Loucy (cell line): ENCODE results near the gene MYO18B.

ENCODE experiments used
- H2AFZ ChIP-seq: fragments of 200-600 bp; sonication (generic); 2 replicates; pipeline ENCODE4 v1.6.0; 2016; ENCODE audit warnings: antibody characterized with exemption, mild to moderate bottlenecking, low read length, moderate library complexity
- H3F3A ChIP-seq: fragments of 200-600 bp; 2 replicates; pipeline ENCODE4 v1.6.0; 2016; ENCODE audit warnings: antibody characterized with exemption, low read depth, mild to moderate bottlenecking
- H3K27me3 ChIP-seq: fragments of 200-600 bp; sonication (generic); 2 replicates; pipeline ENCODE4 v1.6.1; 2014; ENCODE audit warnings: low read length, mild to moderate bottlenecking; ENCODE audit not compliant: insufficient read depth, poor library complexity, severe bottlenecking
- H3K36me3 ChIP-seq: fragments of 200-600 bp; sonication (generic); 2 replicates; pipeline ENCODE4 v1.6.1; 2016; ENCODE audit warnings: low read length; ENCODE audit not compliant: insufficient read depth
- H3K4me1 ChIP-seq: fragments of 200-600 bp; sonication (generic); 2 replicates; pipeline ENCODE4 v1.5.1; 2014; ENCODE audit warnings: low read length, mild to moderate bottlenecking; ENCODE audit not compliant: insufficient read depth, poor library complexity, severe bottlenecking
- H3K4me2 ChIP-seq: fragments of 200-600 bp; sonication (generic); 2 replicates; pipeline ENCODE4 v1.6.0; 2014; ENCODE audit warnings: antibody characterized with exemption, low read length, low read depth, mild to moderate bottlenecking; ENCODE audit not compliant: poor library complexity, severe bottlenecking
- H3K4me3 ChIP-seq: fragments of 200-600 bp; sonication (generic); 2 replicates; pipeline ENCODE4 v1.5.1; 2014; ENCODE audit warnings: low read length, mild to moderate bottlenecking, mixed read lengths; ENCODE audit not compliant: poor library complexity, severe bottlenecking
- H3K79me2 ChIP-seq: fragments of 200-600 bp; sonication (generic); 2 replicates; pipeline ENCODE4 v1.6.1; 2014; ENCODE audit warnings: low read length; ENCODE audit not compliant: insufficient read depth
- H3K9ac ChIP-seq: fragments of 200-600 bp; sonication (generic); 2 replicates; pipeline ENCODE4 v1.6.0; 2014; ENCODE audit warnings: mild to moderate bottlenecking, low read depth, low read length, moderate library complexity; ENCODE audit not compliant: poor library complexity, severe bottlenecking
- H3K9me2 ChIP-seq: fragments of 200-600 bp; sonication (generic); replicated peaks from 2 replicates; pipeline ENCODE4 v1.6.1; 2016; ENCODE audit warnings: low read depth, low read length, mixed read lengths
- H3K9me3 ChIP-seq: fragments of 200-600 bp; sonication (generic); 2 replicates; pipeline ENCODE4 v1.6.1; 2014; ENCODE audit warnings: mild to moderate bottlenecking, antibody characterized with exemption, low read length, low read depth; ENCODE audit not compliant: insufficient read depth
- H4K20me1 ChIP-seq: fragments of 200-600 bp; sonication (generic); 2 replicates; pipeline ENCODE4 v1.6.0; 2014; ENCODE audit warnings: antibody characterized with exemption, low read length, mild to moderate bottlenecking; ENCODE audit not compliant: insufficient read depth, poor library complexity, severe bottlenecking
- EZH2phosphoT487 ChIP-seq: fragments of 200-600 bp; IDR thresholded peaks from 2 replicates; pipeline ENCODE4 v1.6.1; 2018; ENCODE audit warnings: antibody characterized with exemption, mild to moderate bottlenecking, moderate library complexity, borderline replicate concordance
- TF ChIP-seq, protein P1 (sequence below): fragments of 200-600 bp; sonication (generic); conservative IDR thresholded peaks from 2 replicates; pipeline ENCODE4 v1.5.1; 2014; ENCODE audit warnings: mild to moderate bottlenecking, antibody characterized with exemption, low read length

MYO18B gene

DNA sequence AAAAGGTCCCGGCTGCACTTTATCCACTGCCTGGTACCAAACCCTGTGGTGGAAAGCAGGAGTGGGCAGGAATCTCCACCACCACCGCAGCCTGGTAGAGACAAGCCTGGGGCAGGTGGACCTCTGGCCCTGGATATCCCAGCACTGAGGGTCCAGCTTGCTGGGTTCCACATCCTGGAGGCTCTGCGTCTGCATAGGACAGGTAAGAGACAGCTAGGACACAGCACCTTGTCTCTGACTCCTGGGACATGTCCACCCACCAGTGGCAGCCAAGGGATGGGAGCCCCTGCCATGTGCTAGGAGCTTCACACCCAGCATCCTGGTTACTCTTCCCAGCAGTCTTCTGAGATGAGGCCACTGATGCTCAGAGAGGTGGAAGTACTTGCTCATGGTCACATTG, 105.5 kb downstream of the MYO18B start:
- no peaks in the 10 kb centered on the region for H3K27me3 ChIP-seq
- no peak overlapping the region for H3K9ac ChIP-seq
- H2AFZ ChIP-seq, result no peak overlapping the region
- H3F3A ChIP-seq, result no peaks in the 10 kb centered on the region
- H3K36me3 ChIP-seq, result no peaks in the 10 kb centered on the region
- H4K20me1 ChIP-seq, result no peaks in the 10 kb centered on the region
- no peaks in the 10 kb centered on the region for H3K79me2 ChIP-seq
- no peak overlapping the region for H3K4me3 ChIP-seq
- H3K4me1 ChIP-seq, result no peaks in the 10 kb centered on the region
- no peaks in the 10 kb centered on the region for H3K9me2 ChIP-seq
- no peaks in the 10 kb centered on the region for H3K9me3 ChIP-seq
- no peak overlapping the region for H3K4me2 ChIP-seq
- TF ChIP-seq EZH2phosphoT487, result no peak
- TF ChIP-seq, protein P1, sequence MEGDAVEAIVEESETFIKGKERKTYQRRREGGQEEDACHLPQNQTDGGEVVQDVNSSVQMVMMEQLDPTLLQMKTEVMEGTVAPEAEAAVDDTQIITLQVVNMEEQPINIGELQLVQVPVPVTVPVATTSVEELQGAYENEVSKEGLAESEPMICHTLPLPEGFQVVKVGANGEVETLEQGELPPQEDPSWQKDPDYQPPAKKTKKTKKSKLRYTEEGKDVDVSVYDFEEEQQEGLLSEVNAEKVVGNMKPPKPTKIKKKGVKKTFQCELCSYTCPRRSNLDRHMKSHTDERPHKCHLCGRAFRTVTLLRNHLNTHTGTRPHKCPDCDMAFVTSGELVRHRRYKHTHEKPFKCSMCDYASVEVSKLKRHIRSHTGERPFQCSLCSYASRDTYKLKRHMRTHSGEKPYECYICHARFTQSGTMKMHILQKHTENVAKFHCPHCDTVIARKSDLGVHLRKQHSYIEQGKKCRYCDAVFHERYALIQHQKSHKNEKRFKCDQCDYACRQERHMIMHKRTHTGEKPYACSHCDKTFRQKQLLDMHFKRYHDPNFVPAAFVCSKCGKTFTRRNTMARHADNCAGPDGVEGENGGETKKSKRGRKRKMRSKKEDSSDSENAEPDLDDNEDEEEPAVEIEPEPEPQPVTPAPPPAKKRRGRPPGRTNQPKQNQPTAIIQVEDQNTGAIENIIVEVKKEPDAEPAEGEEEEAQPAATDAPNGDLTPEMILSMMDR, result no peak

DNA sequence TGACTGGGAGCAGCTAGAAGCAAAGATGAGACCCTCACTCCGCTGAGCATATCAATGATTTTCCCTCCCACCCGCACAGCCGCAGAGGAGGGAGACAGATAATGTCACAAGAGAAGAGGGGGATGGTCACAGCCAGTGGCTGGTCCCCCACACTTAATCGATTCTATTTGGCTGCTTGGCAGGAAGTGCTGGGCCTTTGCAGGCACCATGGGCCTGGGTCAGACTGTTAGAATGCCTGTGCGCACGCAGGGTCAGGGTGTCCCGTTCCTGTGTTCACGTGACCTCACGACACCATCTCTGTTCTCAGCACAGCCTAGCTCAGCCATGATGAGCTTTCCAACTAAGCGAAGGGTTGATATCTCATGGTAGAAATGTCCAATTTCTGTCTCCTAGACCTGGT, 107.0 kb downstream of the MYO18B start:
- Histone ChIP-seq H3K9me3 (no peaks in the 10 kb centered on the region), H3K4me3 (no peak overlapping the region), H3K79me2 (no peaks in the 10 kb centered on the region), H2AFZ (no peak overlapping the region), H3K9ac (no peak overlapping the region), H3K4me1 (no peaks in the 10 kb centered on the region), H4K20me1 (no peaks in the 10 kb centered on the region), H3F3A (no peaks in the 10 kb centered on the region), H3K27me3 (no peaks in the 10 kb centered on the region), H3K4me2 (no peak overlapping the region), H3K9me2 (no peaks in the 10 kb centered on the region), H3K36me3 (no peaks in the 10 kb centered on the region)
- TF ChIP-seq EZH2phosphoT487, result no peak
- TF ChIP-seq, protein P1, result no peak

DNA sequence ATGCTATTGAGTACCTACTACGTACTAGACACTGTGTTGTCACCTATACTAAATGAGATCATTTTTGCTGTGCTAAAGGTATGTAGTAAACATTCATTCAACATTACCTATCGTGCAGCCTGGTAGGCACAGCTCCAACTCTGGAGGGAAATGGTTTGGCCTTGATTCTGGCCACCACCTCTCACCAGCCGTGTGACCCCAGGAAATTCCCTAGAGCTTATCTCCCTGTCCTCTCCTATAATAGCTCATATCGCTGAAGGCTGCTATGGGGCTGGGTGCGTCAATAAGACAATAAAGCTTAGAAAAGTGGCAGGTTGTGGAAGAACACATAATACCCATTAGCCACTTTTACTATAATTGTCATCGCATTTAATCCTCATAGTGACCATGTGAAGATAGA, 107.5 kb downstream of the MYO18B start:
- no peaks in the 10 kb centered on the region for H3K9me3 ChIP-seq
- H3K9me2 ChIP-seq, result no peaks in the 10 kb centered on the region
- no peak overlapping the region for H2AFZ ChIP-seq
- H3K9ac ChIP-seq, result no peak overlapping the region
- H3K4me2 ChIP-seq, result no peak overlapping the region
- no peak overlapping the region for H3K4me3 ChIP-seq
- no peaks in the 10 kb centered on the region for H3F3A ChIP-seq
- no peaks in the 10 kb centered on the region for H4K20me1 ChIP-seq
- H3K4me1 ChIP-seq, result no peaks in the 10 kb centered on the region
- no peaks in the 10 kb centered on the region for H3K36me3 ChIP-seq
- TF ChIP-seq EZH2phosphoT487, result no peak
- TF ChIP-seq, protein P1, result no peak
- no peaks in the 10 kb centered on the region for H3K27me3 ChIP-seq
- no peaks in the 10 kb centered on the region for H3K79me2 ChIP-seq
